Sigmoid colon (tissue), 3 donors: ENCODE measurements around the gene DENND10.

Source experiments
- POLR2A ChIP-seq, 2 donors: fragments of 450-650 bp; IDR thresholded peaks; one replicate each; pipeline ENCODE4 v1.6.1; 2016; ENCODE audit warnings: antibody characterized with exemption in 2 of 2, mild to moderate bottlenecking in 2 of 2, moderate library complexity in 2 of 2
- TF ChIP-seq, protein P1 (sequence below), 4 experiments: fragments of 450-650 bp in 3 of 4; fragments of 200-600 bp in 1 of 4; IDR thresholded peaks; one replicate each; pipeline ENCODE4 v1.5.1; 2016 to 2019; ENCODE audit warnings: antibody characterized with exemption in 4 of 4, mild to moderate bottlenecking in 3 of 4, moderate library complexity in 2 of 4

DNA sequence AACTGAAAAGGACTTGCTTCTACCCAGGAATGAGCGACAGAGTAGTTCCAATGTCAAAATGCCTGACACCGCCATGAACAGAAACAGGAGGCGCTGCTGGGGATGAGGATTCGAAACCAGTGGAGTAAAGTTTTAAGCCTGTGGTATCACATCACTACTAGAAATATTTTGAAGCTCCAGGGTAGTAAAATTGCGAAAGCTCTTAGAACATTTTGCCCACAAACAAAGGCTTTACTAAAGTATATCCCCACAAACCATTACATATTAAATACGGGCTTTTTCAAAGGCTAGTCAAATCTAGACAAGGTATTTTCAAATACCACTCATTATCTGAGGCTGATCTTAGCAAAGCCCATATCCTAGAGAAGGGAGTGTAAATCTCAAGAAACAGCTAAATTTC, 72.3 kb downstream of the DENND10 start:
- TF ChIP-seq POLR2A (IDR thresholded peaks at IDR 0.05) = no peak
- TF ChIP-seq, protein P1, sequence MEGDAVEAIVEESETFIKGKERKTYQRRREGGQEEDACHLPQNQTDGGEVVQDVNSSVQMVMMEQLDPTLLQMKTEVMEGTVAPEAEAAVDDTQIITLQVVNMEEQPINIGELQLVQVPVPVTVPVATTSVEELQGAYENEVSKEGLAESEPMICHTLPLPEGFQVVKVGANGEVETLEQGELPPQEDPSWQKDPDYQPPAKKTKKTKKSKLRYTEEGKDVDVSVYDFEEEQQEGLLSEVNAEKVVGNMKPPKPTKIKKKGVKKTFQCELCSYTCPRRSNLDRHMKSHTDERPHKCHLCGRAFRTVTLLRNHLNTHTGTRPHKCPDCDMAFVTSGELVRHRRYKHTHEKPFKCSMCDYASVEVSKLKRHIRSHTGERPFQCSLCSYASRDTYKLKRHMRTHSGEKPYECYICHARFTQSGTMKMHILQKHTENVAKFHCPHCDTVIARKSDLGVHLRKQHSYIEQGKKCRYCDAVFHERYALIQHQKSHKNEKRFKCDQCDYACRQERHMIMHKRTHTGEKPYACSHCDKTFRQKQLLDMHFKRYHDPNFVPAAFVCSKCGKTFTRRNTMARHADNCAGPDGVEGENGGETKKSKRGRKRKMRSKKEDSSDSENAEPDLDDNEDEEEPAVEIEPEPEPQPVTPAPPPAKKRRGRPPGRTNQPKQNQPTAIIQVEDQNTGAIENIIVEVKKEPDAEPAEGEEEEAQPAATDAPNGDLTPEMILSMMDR (IDR thresholded peaks at IDR 0.05) = no peak
